ENCODE measurements around the gene LHPP. TPM values are rescaled to one million over a fixed set of nuclear protein-coding genes. Genes with fewer than 3 reads are reported as not detected.
A peak's percentile ranks its signal among the peaks of the same experiment; 100 is the strongest.
"Not testable (repeated sequence)": the region's sequence is repeated elsewhere in the genome, so short reads cannot be mapped to it uniquely, and the experiment has no call there.

Gene LHPP
- total RNA-seq, 2 donors from 2014 or later: 7.4 to 10.6 TPM

DNA sequence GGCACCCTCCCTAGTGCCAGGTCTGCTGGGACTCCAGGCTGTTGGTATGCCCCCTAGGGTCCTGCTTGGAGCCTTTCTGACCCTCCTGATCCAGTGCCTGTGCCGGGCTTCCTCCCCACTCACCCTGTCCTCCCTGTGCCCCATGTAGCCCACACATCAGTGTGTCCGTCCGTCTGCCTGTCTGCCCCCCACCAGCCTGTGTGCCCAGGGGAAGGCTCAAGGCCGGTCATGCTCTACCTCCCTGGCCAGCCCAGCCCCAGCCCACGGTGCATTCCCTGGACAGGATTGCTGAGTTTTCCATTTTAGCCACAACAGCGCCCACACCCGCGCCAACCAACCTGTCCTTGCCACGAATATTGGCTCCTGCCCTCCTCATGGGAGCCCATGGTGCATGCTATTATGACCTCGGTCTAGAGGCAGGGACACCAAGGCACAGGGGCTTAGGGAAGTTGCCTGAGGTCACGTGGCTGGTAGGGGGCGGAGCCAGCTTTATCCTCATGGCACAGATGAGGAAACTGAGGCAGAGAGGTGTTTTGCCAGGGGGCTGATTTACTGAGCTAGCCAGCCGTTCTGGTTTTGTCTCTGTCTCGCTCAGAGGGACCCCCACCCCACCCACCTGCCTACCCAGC is 146.6 kb downstream of the LHPP start:
- no peaks in the 10 kb centered on the region for H3K36me3 Mint-ChIP-seq (ENCODE audit: low read depth)

DNA sequence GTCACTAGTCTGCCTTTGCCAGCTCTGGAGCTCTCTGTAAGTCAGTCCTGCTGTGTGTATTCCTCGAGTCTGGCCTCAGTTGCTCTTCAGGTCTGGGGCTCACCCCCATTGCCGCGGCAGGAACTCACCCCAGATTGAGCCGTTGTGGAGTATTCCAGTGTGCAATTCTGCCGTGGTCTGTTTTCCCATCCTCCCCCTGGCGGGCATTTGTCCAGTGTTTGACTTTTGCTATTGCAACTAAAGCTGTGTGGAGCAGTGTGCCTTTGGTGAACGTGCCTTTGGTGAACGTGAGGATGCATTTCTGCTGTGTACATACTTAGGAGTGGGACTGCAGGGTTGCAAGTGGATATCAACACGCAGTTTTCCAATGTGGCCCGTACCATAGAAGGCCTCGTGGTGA is 148.1 kb downstream of the LHPP start:
- peaks cover 1% of the 10 kb centered on the region for H3K36me3 Mint-ChIP-seq (ENCODE audit: low read depth)
- no peak overlapping the region for H3K27ac Mint-ChIP-seq

More for the DNA sequence above, 146.6 kb downstream of the LHPP start:
- Mint-ChIP-seq H3K27me3 (no peaks in the 10 kb centered on the region), H3K4me1 (no peaks in the 10 kb centered on the region), H3K4me3 (no peak overlapping the region), H3K9me3 (no peaks in the 10 kb centered on the region), H3K27ac (no peak overlapping the region)
- ATAC-seq (replicated peaks): no peak

DNA sequence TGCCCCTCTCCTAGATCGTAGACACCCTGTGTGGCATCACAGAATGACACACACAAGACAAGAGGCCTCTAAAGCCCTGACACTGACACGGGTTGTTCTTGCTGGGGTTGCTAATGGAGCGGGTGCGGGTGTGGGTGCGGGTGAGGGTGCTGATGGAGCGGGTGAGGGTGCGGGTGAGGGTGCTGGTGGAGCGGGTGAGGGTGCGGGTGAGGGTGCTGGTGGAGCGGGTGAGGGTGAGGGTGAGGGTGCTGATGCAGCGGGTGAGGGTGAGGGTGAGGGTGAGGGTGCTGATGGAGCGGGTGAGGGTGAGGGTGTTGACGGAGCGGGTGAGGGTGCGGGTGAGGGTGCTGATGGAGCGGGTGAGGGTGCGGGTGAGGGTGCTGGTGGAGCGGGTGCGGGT is 148.6 kb downstream of the LHPP start:
- not testable (repeated sequence) for H3K4me1 Mint-ChIP-seq; H3K36me3 Mint-ChIP-seq (ENCODE audit: low read depth); H3K27ac Mint-ChIP-seq; H3K27me3 Mint-ChIP-seq; H3K4me3 Mint-ChIP-seq; H3K9me3 Mint-ChIP-seq; ATAC-seq (replicated peaks)

More for the DNA sequence above, 148.1 kb downstream of the LHPP start:
- H3K27me3 Mint-ChIP-seq: no peaks in the 10 kb centered on the region
- no peak overlapping the region for H3K4me3 Mint-ChIP-seq
- H3K4me1 Mint-ChIP-seq: peaks cover 10% of the 10 kb centered on the region
- no peak for ATAC-seq (replicated peaks)
- no peaks in the 10 kb centered on the region for H3K9me3 Mint-ChIP-seq

DNA sequence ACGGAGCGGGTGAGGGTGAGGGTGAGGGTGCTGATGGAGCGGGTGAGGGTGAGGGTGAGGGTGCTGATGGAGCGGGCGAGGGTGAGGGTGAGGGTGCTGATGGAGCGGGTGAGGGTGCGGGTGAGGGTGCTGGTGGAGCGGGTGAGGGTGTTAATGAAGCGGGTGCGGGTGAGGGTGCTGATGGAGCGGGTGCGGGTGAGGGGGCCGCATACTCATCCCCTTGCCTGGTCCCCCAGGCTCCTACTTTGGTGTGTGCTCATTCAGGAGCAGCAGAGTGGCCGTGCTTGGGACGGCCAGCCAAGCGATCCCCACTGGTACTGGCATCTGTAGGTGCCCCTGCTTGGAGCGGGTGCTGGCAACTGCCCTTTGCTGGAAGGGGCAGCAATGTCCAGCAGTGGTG is 149.2 kb downstream of the LHPP start:
- ATAC-seq (replicated peaks); H3K4me1 Mint-ChIP-seq; H3K27me3 Mint-ChIP-seq; H3K9me3 Mint-ChIP-seq; H3K27ac Mint-ChIP-seq; H3K4me3 Mint-ChIP-seq: not testable (repeated sequence)
- H3K36me3 Mint-ChIP-seq (ENCODE audit: low read depth): peaks cover 10% of the 10 kb centered on the region

DNA sequence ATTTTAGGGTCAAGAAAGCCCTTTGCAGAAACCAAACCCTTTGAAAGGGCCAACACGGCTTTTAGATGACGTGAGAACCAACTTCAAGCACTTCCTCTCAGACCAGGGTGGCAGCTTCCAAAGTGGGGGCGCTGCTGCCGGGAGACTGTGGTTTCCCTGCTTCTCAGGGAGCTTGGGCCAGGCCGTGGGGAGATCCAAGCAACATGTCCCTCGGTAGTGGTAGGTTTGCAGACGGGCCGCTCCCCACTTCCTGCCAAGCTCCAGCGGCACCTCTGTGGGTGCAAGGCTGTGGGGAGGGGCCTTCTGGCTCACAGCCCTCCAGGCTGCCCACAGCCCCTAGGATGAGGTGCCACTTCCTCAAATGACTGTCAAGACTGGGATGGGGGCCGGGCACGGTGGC is 150.1 kb downstream of the LHPP start:
- Mint-ChIP-seq H3K27ac (peak overlapping the region; percentile 73), H3K36me3 (ENCODE audit: low read depth) (peaks cover 16% of the 10 kb centered on the region), H3K4me3 (peak overlapping the region; percentile 22)

DNA sequence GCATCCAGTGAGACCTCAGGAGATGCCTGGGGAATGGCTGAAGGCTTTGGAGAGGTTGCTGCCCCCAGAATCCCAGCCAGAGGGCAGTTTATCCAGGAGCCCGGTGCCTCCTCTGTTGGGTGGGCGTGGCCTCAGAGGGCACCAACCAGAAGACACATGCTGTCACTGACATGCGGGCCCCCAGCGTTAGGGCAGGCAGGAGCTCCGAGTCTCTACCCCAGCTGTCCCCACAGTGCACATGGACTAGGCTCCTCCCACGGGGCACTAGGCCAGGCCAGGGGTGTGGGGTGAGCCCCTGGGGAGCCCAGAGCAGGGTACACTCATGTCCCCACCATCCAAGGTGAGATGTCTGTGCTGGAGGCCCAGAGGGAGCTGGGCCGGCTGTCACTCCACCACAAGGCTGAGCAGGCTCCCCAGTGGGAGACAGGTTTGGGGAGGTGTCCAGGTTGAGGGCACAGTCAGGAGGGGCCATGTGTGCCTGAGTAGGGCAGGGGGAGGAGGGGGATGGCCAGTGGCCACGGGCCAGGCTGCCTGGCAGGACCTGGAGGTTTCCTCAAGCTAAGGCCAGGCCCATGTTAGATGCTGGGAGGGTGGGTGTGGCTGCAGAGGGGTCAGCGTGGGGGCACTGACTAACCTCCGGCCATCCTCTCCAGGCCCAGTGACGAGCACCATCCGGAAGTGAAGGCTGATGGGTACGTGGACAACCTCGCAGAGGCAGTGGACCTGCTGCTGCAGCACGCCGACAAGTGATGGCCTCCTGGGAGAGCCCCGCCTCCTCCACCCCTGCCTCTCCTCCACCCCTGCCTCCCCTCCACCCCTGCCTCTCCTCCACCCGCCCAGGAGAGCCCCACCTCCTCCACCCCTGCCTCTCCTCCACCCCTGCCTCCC is 151.2 kb downstream of the LHPP start:
- Mint-ChIP-seq H3K36me3 (ENCODE audit: low read depth) (peaks cover 27% of the 10 kb centered on the region), H3K27ac (peak overlapping the region; percentile 73), H3K4me3 (peak overlapping the region; percentile 22)

More for the DNA sequence above, 150.1 kb downstream of the LHPP start:
- Mint-ChIP-seq H3K4me1 (peaks cover 10% of the 10 kb centered on the region), H3K27me3 (no peaks in the 10 kb centered on the region), H3K9me3 (no peaks in the 10 kb centered on the region)
- ATAC-seq (replicated peaks): peak; percentile 40

DNA sequence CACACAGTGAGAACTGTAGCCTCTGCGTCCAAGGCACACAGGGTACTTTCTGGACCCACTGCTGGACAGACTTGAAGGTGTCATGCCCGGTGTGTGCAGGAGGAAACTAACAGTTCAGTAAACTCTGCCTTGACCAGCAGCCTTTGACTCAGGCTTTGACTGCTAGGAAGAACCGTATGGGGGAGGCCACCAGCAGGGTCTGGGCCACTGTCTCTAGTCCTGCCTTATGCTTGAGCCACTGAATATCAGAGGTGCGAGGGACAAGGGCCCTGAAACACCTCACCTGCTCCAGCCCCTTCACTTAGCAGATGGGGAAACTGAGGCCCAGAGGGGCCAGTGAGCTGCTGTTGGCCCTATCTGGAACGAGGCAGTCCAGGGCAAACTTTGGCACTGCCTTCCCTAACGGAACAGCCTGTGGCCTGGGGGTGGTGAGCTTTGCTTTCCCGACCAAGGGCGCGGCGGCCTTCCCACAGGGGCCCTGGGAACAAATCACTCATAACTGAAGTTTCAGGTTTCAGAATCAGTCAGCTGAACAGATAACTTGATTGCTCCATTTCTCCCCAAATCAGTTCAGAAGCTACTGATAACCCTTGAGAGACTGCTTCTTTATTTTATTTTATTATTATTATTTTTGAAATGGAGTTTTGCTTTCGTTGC is 152.5 kb downstream of the LHPP start:
- Mint-ChIP-seq H3K27ac (peak overlapping the region; percentile 75), H3K36me3 (ENCODE audit: low read depth) (peaks cover 34% of the 10 kb centered on the region), H3K4me1 (peaks cover 10% of the 10 kb centered on the region), H3K9me3 (no peaks in the 10 kb centered on the region), H3K4me3 (peak overlapping the region; percentile 31), H3K27me3 (no peaks in the 10 kb centered on the region)
- ATAC-seq (replicated peaks): peak; percentile 84

More for the DNA sequence above, 151.2 kb downstream of the LHPP start:
- Mint-ChIP-seq H3K9me3 (no peaks in the 10 kb centered on the region), H3K4me1 (peaks cover 10% of the 10 kb centered on the region), H3K27me3 (no peaks in the 10 kb centered on the region)
- no peak for ATAC-seq (replicated peaks)

DNA sequence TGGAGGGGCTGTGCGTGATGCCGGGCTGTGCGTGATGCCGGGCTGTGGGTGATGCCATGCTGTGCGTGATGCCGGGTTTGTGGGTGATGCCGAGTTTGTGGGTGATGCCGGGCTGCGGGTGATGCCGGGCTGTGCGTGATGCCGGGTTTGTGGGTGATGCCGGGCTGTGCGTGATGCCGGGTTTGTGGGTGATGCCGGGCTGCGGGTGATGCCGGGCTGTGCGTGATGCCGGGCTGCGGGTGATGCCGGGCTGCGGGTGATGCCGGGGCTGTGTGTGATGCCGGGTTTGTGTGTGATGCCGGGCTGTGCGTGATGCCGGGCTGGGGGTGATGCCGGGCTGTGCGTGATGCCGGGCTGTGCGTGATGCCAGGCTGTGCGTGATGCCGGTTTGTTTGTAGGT is 153.6 kb downstream of the LHPP start:
- H3K36me3 Mint-ChIP-seq (ENCODE audit: low read depth): peaks cover 34% of the 10 kb centered on the region
- ATAC-seq (replicated peaks): no peak
- no peak overlapping the region for H3K27ac Mint-ChIP-seq
- H3K4me3 Mint-ChIP-seq: no peak overlapping the region
- H3K4me1 Mint-ChIP-seq: peaks cover 10% of the 10 kb centered on the region
- H3K9me3 Mint-ChIP-seq: no peaks in the 10 kb centered on the region
- no peaks in the 10 kb centered on the region for H3K27me3 Mint-ChIP-seq

DNA sequence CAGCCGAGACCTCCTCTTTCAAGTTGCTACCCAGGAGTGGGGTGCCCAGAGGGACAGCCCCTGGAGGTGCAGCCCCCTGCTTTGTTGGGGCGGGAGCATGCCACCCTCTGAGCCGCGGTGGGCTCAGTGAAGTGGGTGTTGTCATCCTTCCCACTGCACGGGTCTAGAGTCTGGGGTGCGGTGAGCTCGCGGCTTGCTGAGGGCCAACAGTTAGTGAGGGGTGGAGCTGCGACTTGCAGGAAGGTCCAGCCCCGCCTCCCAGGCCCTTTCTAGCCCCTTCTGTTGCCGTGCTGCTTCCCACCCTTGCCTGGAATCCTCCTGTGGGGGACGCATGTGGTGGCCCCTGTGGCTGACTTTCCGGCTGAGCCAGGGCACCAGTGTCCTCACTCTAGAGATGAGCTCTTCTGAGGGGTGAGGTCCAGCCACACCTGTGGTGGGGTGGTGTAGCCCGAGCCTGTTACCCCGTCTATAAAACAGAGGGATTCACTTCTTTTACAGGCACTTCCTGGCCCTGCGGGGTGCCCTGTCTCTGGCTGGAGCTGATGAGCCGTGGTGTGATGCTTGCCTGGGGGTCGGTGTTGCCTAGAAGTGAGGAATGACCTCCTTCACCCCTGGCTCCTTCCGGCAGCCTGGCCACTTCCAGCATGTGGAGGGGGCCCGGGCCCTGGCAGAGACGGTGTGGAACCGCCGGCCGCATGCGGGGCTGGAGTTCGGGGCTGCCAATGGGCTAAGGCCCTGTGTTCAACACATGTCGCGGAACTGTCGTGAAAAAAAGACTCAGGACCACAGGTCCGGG is 154.6 kb downstream of the LHPP start:
- Mint-ChIP-seq H3K4me3 (no peak overlapping the region), H3K27ac (no peak overlapping the region), H3K36me3 (ENCODE audit: low read depth) (peaks cover 38% of the 10 kb centered on the region), H3K4me1 (peaks cover 10% of the 10 kb centered on the region), H3K27me3 (no peaks in the 10 kb centered on the region), H3K9me3 (no peaks in the 10 kb centered on the region)
- no peak for ATAC-seq (replicated peaks)

DNA sequence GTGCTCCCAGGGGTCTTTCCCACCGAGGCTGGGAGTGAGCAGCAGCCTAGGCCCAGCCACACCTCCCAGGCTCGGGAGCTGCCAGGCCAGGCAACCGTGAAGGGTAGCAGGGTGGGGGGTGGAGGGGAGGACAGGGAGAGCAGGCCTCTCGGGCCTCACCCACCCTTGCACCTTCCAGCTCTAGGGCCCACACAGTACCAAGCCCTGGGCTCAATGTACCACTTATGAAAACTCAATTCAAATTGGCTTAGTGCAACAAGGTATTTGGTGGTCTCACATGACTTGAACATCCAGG is 155.2 kb downstream of the LHPP start:
- H3K36me3 Mint-ChIP-seq (ENCODE audit: low read depth): peaks cover 42% of the 10 kb centered on the region
- peaks cover 10% of the 10 kb centered on the region for H3K4me1 Mint-ChIP-seq
- no peaks in the 10 kb centered on the region for H3K9me3 Mint-ChIP-seq

DNA sequence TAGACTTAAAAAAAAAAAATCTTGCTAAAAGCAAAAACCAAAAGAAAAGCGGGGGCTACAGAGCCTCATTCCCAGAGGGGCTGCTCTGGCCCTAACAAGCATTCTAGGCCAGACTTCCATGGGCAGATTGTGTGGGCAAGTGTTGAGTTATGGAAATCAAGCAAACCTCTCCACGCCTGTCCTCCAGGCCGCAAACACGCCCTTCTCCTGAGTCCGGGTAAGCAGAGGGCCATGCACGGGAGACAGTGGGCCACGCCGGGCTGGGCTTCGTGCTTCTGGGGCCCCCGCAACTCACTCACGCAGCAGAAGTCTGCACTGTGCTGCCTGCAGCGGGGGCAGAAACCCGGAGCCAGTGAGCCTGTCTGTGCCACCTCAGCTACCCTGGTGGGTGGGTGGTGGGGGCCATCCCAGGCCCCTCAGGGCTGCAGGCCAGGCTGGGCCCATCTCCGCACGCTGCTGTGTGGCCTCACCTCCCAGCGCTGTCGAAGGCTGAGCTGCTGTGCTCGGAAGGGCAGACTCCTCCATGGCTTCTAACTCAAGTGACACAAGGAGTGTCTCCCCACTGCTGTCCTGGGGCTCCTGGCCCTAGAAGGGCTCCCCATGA is 156.9 kb downstream of the LHPP start:
- H3K4me3 Mint-ChIP-seq: no peak overlapping the region
- peaks cover 7% of the 10 kb centered on the region for H3K4me1 Mint-ChIP-seq
- no peaks in the 10 kb centered on the region for H3K9me3 Mint-ChIP-seq
- no peaks in the 10 kb centered on the region for H3K27me3 Mint-ChIP-seq
- ATAC-seq (replicated peaks): no peak
- H3K36me3 Mint-ChIP-seq (ENCODE audit: low read depth): peaks cover 49% of the 10 kb centered on the region
- no peak overlapping the region for H3K27ac Mint-ChIP-seq

More for the DNA sequence above, 155.2 kb downstream of the LHPP start:
- Mint-ChIP-seq H3K4me3 (no peak overlapping the region), H3K27me3 (no peaks in the 10 kb centered on the region), H3K27ac (no peak overlapping the region)
- no peak for ATAC-seq (replicated peaks)

DNA sequence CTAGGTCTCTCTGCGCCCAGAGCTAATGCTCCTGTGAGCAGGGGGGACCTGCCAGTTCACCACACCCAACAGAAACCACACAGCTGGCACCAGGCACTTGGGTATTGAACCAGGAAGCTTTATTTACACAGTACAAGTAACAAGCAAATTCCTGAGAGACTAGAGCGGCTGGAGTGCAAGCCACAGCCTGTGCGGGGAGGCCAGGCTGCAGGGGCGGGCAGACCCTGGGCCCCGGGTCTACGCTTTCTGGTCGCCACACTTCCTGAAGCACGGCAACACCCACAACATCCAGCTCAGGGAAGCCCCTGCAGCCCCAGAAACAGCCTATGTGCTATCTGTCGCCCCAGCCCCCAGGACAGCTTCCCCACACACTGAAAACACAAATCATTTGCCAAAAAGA is 157.6 kb downstream of the LHPP start:
- no peak for ATAC-seq (replicated peaks)

DNA sequence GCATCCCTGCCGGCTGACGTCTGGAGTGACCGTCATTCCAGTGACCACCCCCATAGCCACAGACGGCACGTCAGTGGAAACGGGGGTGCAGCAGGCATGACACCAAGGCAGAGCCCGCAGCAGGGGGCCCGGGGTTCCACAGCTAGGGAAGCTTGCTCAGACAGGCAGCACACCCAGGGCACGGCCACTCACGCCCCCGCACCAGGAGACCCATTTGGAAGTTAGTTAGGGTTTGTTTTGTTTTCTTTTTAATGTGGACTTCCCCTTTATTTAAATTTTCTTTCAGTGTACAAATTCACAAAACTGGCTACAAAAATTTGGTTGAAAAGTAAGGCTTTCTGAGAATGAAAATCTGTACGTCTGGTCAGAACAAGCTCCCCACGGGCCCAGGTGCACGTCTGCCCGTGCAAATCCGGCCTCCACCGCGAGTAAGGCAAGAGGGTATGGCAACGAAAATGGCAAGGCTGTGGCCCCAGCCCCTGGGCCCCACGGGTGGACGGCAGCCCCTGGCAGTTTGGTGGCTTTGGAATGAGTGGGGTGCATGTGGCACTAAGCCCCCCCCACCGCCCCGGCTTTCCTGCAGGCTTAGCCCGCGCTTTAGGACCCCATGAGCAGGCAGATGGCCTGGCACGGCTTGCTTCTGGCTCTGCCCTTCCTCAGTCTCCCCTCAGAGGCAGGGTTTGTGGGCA is 158.3 kb downstream of the LHPP start:
- ATAC-seq (replicated peaks): no peak
- no peaks in the 10 kb centered on the region for H3K9me3 Mint-ChIP-seq
- H3K27me3 Mint-ChIP-seq: no peaks in the 10 kb centered on the region
- H3K27ac Mint-ChIP-seq: no peak overlapping the region
- H3K4me3 Mint-ChIP-seq: no peak overlapping the region
- peaks cover 45% of the 10 kb centered on the region for H3K36me3 Mint-ChIP-seq (ENCODE audit: low read depth)
- H3K4me1 Mint-ChIP-seq: peaks cover 6% of the 10 kb centered on the region

More for the DNA sequence above, 157.6 kb downstream of the LHPP start:
- H3K27ac Mint-ChIP-seq: no peak overlapping the region
- no peak overlapping the region for H3K4me3 Mint-ChIP-seq
- H3K27me3 Mint-ChIP-seq: no peaks in the 10 kb centered on the region
- H3K36me3 Mint-ChIP-seq (ENCODE audit: low read depth): peaks cover 49% of the 10 kb centered on the region
- peaks cover 7% of the 10 kb centered on the region for H3K4me1 Mint-ChIP-seq
- no peaks in the 10 kb centered on the region for H3K9me3 Mint-ChIP-seq
